OCI-LY7 (cell line): ENCODE data around the gene CCDC122.

Source experiments
- EZH2phosphoT487 ChIP-seq: fragments of 200-600 bp; sonication (generic); IDR thresholded peaks from 2 replicates; pipeline ENCODE4 v1.6.1; 2018; ENCODE audit warnings: low read depth, borderline replicate concordance, mild to moderate bottlenecking, mixed run types, antibody characterized with exemption, low read length, moderate library complexity, mixed read lengths
- TF ChIP-seq, protein P1 (sequence below): fragments of 200-600 bp; sonication (generic); conservative IDR thresholded peaks from 2 replicates; pipeline ENCODE4 v1.5.1; 2014; ENCODE audit warnings: mild to moderate bottlenecking, antibody characterized with exemption, low read length, moderate library complexity, mixed read lengths

DNA sequence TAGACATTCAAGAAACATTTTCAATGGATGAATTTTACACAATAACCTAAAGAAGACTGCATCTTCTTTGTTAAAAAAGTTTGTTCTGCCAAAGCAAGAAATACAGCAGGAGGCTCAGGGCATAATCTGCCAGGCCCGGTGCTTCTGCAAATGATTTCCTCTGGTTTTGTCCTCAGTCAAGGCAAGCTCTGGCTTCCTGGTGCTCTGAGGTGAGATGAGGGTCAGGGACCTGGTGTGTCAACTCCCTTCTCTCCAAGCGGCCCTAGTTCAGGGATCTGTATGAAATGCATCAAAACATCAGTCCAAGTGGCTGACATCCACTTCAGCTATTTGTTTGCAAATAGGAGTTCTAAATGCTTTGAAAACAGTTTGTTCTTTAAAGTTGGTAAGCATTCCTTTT is 31.7 kb upstream of the CCDC122 start:
- TF ChIP-seq, protein P1, sequence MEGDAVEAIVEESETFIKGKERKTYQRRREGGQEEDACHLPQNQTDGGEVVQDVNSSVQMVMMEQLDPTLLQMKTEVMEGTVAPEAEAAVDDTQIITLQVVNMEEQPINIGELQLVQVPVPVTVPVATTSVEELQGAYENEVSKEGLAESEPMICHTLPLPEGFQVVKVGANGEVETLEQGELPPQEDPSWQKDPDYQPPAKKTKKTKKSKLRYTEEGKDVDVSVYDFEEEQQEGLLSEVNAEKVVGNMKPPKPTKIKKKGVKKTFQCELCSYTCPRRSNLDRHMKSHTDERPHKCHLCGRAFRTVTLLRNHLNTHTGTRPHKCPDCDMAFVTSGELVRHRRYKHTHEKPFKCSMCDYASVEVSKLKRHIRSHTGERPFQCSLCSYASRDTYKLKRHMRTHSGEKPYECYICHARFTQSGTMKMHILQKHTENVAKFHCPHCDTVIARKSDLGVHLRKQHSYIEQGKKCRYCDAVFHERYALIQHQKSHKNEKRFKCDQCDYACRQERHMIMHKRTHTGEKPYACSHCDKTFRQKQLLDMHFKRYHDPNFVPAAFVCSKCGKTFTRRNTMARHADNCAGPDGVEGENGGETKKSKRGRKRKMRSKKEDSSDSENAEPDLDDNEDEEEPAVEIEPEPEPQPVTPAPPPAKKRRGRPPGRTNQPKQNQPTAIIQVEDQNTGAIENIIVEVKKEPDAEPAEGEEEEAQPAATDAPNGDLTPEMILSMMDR, result no peak
- TF ChIP-seq EZH2phosphoT487, result no peak
